Measurements from ENCODE around the gene NRXN2. TPM values are rescaled to one million over a fixed set of nuclear protein-coding genes. Genes with fewer than 3 reads are reported as not detected.

The NRXN2 gene
- total RNA-seq, 1 donor from 2014 or later: 0.72 TPM

- no peak for ATAC-seq
- intact Hi-C loops (cut with DNase I): no loop called here
- Histone ChIP-seq H3K4me1 (peaks cover 7% of the 10 kb centered on the region), H3K27me3 (peaks cover 43% of the 10 kb centered on the region), H3K4me3 (no peak overlapping the region), H3K27ac (no peak overlapping the region), H3K9me3 (no peaks in the 10 kb centered on the region), H3K36me3 (no peaks in the 10 kb centered on the region)
- peak; percentile 46 for DNase-seq
- no peak for TF ChIP-seq CTCF (IDR thresholded peaks at IDR 0.05)
Observed at GRCh38 chr11:64722141-64723065, 594 bp downstream of the NRXN2 start.

GRCh38 chr11:64721359-64721699 is 1.7 kb downstream of the NRXN2 start:
- Histone ChIP-seq H3K36me3 (no peaks in the 10 kb centered on the region), H3K9me3 (no peaks in the 10 kb centered on the region), H3K27ac (no peak overlapping the region), H3K4me1 (peaks cover 7% of the 10 kb centered on the region), H3K27me3 (peaks cover 54% of the 10 kb centered on the region), H3K4me3 (no peak overlapping the region)
- intact Hi-C loops (cut with DNase I): no loop called here
- TF ChIP-seq CTCF (IDR thresholded peaks at IDR 0.05): no peak
- ATAC-seq (no peak), DNase-seq (no peak)

- H3K36me3 ChIP-seq: no peaks in the 10 kb centered on the region
Observed at GRCh38 chr11:64720640-64721358, 2.2 kb downstream of the NRXN2 start.

GRCh38 chr11:64720167-64720566 is 2.8 kb downstream of the NRXN2 start:
- H3K4me1 ChIP-seq: peaks cover 7% of the 10 kb centered on the region
- H3K4me3 ChIP-seq: no peak overlapping the region
- DNase-seq: peak; percentile 42
- TF ChIP-seq CTCF (IDR thresholded peaks at IDR 0.05): no peak
- H3K27ac ChIP-seq: no peak overlapping the region
- no peaks in the 10 kb centered on the region for H3K9me3 ChIP-seq
- intact Hi-C loops (cut with DNase I): no loop called here
- ATAC-seq: no peak
- peaks cover 66% of the 10 kb centered on the region for H3K27me3 ChIP-seq
- H3K36me3 ChIP-seq: no peaks in the 10 kb centered on the region

More at GRCh38 chr11:64720640-64721358, 2.2 kb downstream of the NRXN2 start:
- intact Hi-C loops (cut with DNase I): no loop called here
- no peaks in the 10 kb centered on the region for H3K9me3 ChIP-seq
- ATAC-seq: no peak
- no peak overlapping the region for H3K27ac ChIP-seq
- no peak for TF ChIP-seq CTCF (IDR thresholded peaks at IDR 0.05)
- H3K4me1 ChIP-seq: peaks cover 7% of the 10 kb centered on the region
- peaks cover 59% of the 10 kb centered on the region for H3K27me3 ChIP-seq
- peak; percentile 55 for DNase-seq
- no peak overlapping the region for H3K4me3 ChIP-seq

GRCh38 chr11:64719406-64719805 is 3.6 kb downstream of the NRXN2 start:
- no peak for TF ChIP-seq CTCF (IDR thresholded peaks at IDR 0.05)
- DNase-seq (peak; percentile 56), ATAC-seq (no peak)
- H3K36me3 ChIP-seq: no peaks in the 10 kb centered on the region
- peaks cover 7% of the 10 kb centered on the region for H3K4me1 ChIP-seq
- peaks cover 73% of the 10 kb centered on the region for H3K27me3 ChIP-seq
- H3K9me3 ChIP-seq: no peaks in the 10 kb centered on the region
- no peak overlapping the region for H3K27ac ChIP-seq
- intact Hi-C loops (cut with DNase I): no loop called here
- H3K4me3 ChIP-seq: no peak overlapping the region
